Measurements from ENCODE around the gene TNRC6C. TPM values are rescaled to one million over a fixed set of nuclear protein-coding genes. Genes with fewer than 3 reads are reported as not detected.
"Not testable (repeated sequence)": the region's sequence is repeated elsewhere in the genome, so short reads cannot be mapped to it uniquely, and the experiment has no call there.

Gene TNRC6C
- total and polyA plus RNA-seq, 10 donors = 1.7 to 37.0 (median 18.3) TPM

- no peak overlapping the region for H3K4me3 ChIP-seq
- H3K4me1 ChIP-seq = peaks cover 0 to 5% (median 0%) of the 10 kb centered on the region in 6 donors
- no peak for DNase-seq
- no peak overlapping the region for H3K27ac ChIP-seq
- H3K36me3 ChIP-seq = no peaks in the 10 kb centered on the region
- intact Hi-C loops (cut with DNase I; ENCODE audit: low total_unique reads) = no loop called here
- H3K9me3 ChIP-seq = no peaks in the 10 kb centered on the region
- TF ChIP-seq POLR2A (IDR thresholded peaks at IDR 0.05) (no peak), POLR2AphosphoS5 (IDR thresholded peaks at IDR 0.05) (no peak), CTCF (IDR thresholded peaks at IDR 0.05 in 8 of 11, conservative IDR thresholded peaks at IDR 0.05 in 3 of 11) (no peak)
- 52 to 66% (median 59%) methylated on average over 19 to 24 of the region's 24 CpGs for WGBS, 5 donors
- H3K27me3 ChIP-seq (replicated peaks in 1 of 7) = peaks cover 0 to 79% (median 7%) of the 10 kb centered on the region in 7 donors
Observed at GRCh38 chr17:77930780-77931768, 27.4 kb upstream of the TNRC6C start.

GRCh38 chr17:77933777-77934398 is 24.6 kb upstream of the TNRC6C start:
- Histone ChIP-seq H3K4me1 (peaks cover 0 to 5% (median 0%) of the 10 kb centered on the region in 6 donors), H3K27me3 (replicated peaks in 1 of 7) (peaks cover 0 to 77% (median 7%) of the 10 kb centered on the region in 7 donors), H3K4me3 (no peak overlapping the region), H3K27ac (no peak overlapping the region), H3K9me3 (no peaks in the 10 kb centered on the region), H3K36me3 (no peaks in the 10 kb centered on the region)
- 61 to 70% (median 66%) methylated on average over 6 of the region's 6 CpGs for WGBS, 5 donors
- TF ChIP-seq POLR2AphosphoS5 (IDR thresholded peaks at IDR 0.05) (no peak), CTCF (IDR thresholded peaks at IDR 0.05 in 8 of 11, conservative IDR thresholded peaks at IDR 0.05 in 3 of 11) (no peak)
- DNase-seq = no peak
- intact Hi-C loops (cut with DNase I; ENCODE audit: low total_unique reads) = no loop called here

- Histone ChIP-seq H3K27me3 (replicated peaks in 1 of 7) (peaks cover 0 to 65% (median 2%) of the 10 kb centered on the region in 7 donors), H3K9me3 (no peaks in the 10 kb centered on the region), H3K4me3 (no peak overlapping the region), H3K27ac (no peak overlapping the region), H3K4me1 (no peaks in the 10 kb centered on the region), H3K36me3 (no peaks in the 10 kb centered on the region)
- DNase-seq = no peak
- WGBS, 5 donors = 68 to 79% (median 73%) methylated on average over 11 of the region's 11 CpGs
- intact Hi-C loops (cut with DNase I; ENCODE audit: low total_unique reads) = no loop called here
- no peak for TF ChIP-seq POLR2AphosphoS5 (IDR thresholded peaks at IDR 0.05)
- no peak for TF ChIP-seq CTCF (IDR thresholded peaks at IDR 0.05 in 8 of 11, conservative IDR thresholded peaks at IDR 0.05 in 3 of 11)
- TF ChIP-seq POLR2A (IDR thresholded peaks at IDR 0.05) = no peak
Observed at GRCh38 chr17:77935121-77935571, 23.4 kb upstream of the TNRC6C start.

- H3K36me3 ChIP-seq; H3K4me1 ChIP-seq; DNase-seq; intact Hi-C loops (cut with DNase I; ENCODE audit: low total_unique reads); H3K9me3 ChIP-seq; H3K27ac ChIP-seq; H3K4me3 ChIP-seq: not testable (repeated sequence)
- peaks cover 0 to 64% (median 0%) of the 10 kb centered on the region in 7 donors for H3K27me3 ChIP-seq (replicated peaks in 1 of 7)
- WGBS, 5 donors = 45 to 71% (median 52%) methylated on average over 6 of the region's 6 CpGs
Observed at GRCh38 chr17:77935744-77936143, 22.8 kb upstream of the TNRC6C start.

Data from spleen (tissue), 11 donors.